Activated CD4-positive, alpha-beta T cell treated with anti-CD3 and anti-CD28 coated beads, Interleukin-2, amount 50 U/mL, for 16 hours (primary cell): ENCODE data around the gene ECI2.

Experiments used
- DNase-seq: peaks from one replicate; pipeline ENCODE4 v3.0.0-alpha.2; 2020

ECI2 gene

GRCh38 chr6:4134841-4135664, at the start of gene ECI2:
TSS of gene ECI2 (minus strand) at chr6:4135575. CDS start at chr6:4135560, 15 bp downstream.
- DNase-seq: peak; percentile 61

- no peak for DNase-seq
Measured at GRCh38 chr6:4180652-4181255, 45.4 kb upstream of the ECI2 start.

- DNase-seq: no peak
Measured at GRCh38 chr6:4179960-4180651, 44.7 kb upstream of the ECI2 start.

GRCh38 chr6:4178737-4179333, 43.5 kb upstream of the ECI2 start:
- DNase-seq: no peak

- DNase-seq: no peak
Measured at GRCh38 chr6:4176907-4177306, 41.5 kb upstream of the ECI2 start.

GRCh38 chr6:4174042-4174441, 38.7 kb upstream of the ECI2 start:
- DNase-seq: no peak

GRCh38 chr6:4172368-4172767, 37.0 kb upstream of the ECI2 start:
- no peak for DNase-seq

GRCh38 chr6:4170297-4170696, 34.9 kb upstream of the ECI2 start:
- DNase-seq: no peak

- no peak for DNase-seq
Measured at GRCh38 chr6:4169028-4169789, 33.8 kb upstream of the ECI2 start.

- no peak for DNase-seq
Measured at GRCh38 chr6:4167833-4168232, 32.5 kb upstream of the ECI2 start.

GRCh38 chr6:4167123-4167522, 31.7 kb upstream of the ECI2 start:
- DNase-seq: no peak

GRCh38 chr6:4164456-4164855, 29.1 kb upstream of the ECI2 start:
- no peak for DNase-seq

- no peak for DNase-seq
Measured at GRCh38 chr6:4164117-4164442, 28.7 kb upstream of the ECI2 start.

- DNase-seq: no peak
Measured at GRCh38 chr6:4163408-4164116, 28.2 kb upstream of the ECI2 start.

- DNase-seq: no peak
Measured at GRCh38 chr6:4162370-4162769, 27.0 kb upstream of the ECI2 start.

GRCh38 chr6:4159491-4159890, 24.1 kb upstream of the ECI2 start:
- no peak for DNase-seq

- no peak for DNase-seq
Measured at GRCh38 chr6:4157506-4157905, 22.1 kb upstream of the ECI2 start.

GRCh38 chr6:4155848-4156466, 20.6 kb upstream of the ECI2 start:
- DNase-seq: peak; percentile 85

GRCh38 chr6:4153514-4153985, 18.2 kb upstream of the ECI2 start:
- no peak for DNase-seq

GRCh38 chr6:4145083-4145482, 9.7 kb upstream of the ECI2 start:
- DNase-seq: no peak

GRCh38 chr6:4139272-4139671, 3.9 kb upstream of the ECI2 start:
- no peak for DNase-seq

GRCh38 chr6:4138186-4138585, 2.8 kb upstream of the ECI2 start:
- DNase-seq: no peak
